A673 (cell line): ENCODE measurements around the gene BARX2. TPM values are rescaled to one million over a fixed set of nuclear protein-coding genes. Genes with fewer than 3 reads are reported as not detected.

ENCODE experiments used
- BruUV-seq: library from RNA; stranded (reverse); fragments of 400-500 nt; replicated peaks from 2 replicates; lab custom pipeline; 2021; lab: Mats Ljungman, UMichigan
- CTCF ChIA-PET: fragments of 300-600 bp; sonication (Branson Sonifier 250); formaldehyde crosslinking; loops from one replicate; lab custom pipeline; 2022; ENCODE audit warnings: antibody characterized with exemption; lab: Charles Lee
- POLR2A ChIA-PET: fragments of 300-600 bp; sonication (Branson Sonifier 250); formaldehyde crosslinking; loops from one replicate; lab custom pipeline; 2022; ENCODE audit warnings: antibody characterized with exemption; ENCODE audit not compliant: low non-redundant PET; lab: Charles Lee
- DNase-seq: peaks from one replicate; pipeline ENCODE4 v3.0.0-alpha.2; 2015; ENCODE audit warnings: low spot score
- H3K27ac ChIP-seq: fragments of 200-600 bp; sonication (generic); 2 replicates; pipeline ENCODE4 v1.5.1; 2016; ENCODE audit warnings: mixed run types, low read depth, mild to moderate bottlenecking, mixed read lengths, antibody characterized with exemption, low read length; ENCODE audit not compliant: poor library complexity, severe bottlenecking
- H3K27me3 ChIP-seq: fragments of 200-600 bp; sonication (generic); replicated peaks from 2 replicates; pipeline ENCODE4 v1.6.1; 2017; ENCODE audit warnings: mixed run types, low read depth, mild to moderate bottlenecking, mixed read lengths, antibody characterized with exemption, low read length; ENCODE audit not compliant: insufficient read depth, poor library complexity
- H3K36me3 ChIP-seq: fragments of 200-600 bp; sonication (generic); 2 replicates; pipeline ENCODE4 v1.6.1; 2016; ENCODE audit warnings: mixed run types, mild to moderate bottlenecking, mixed read lengths, antibody characterized with exemption, low read length; ENCODE audit not compliant: insufficient read depth, poor library complexity, severe bottlenecking
- H3K4me1 ChIP-seq: fragments of 200-600 bp; sonication (generic); 2 replicates; pipeline ENCODE4 v1.6.1; 2017; ENCODE audit warnings: mixed run types, mild to moderate bottlenecking, mixed read lengths, antibody characterized with exemption, low read length; ENCODE audit not compliant: insufficient read depth, poor library complexity, severe bottlenecking
- H3K4me3 ChIP-seq: fragments of 200-600 bp; sonication (generic); 2 replicates; pipeline ENCODE4 v1.5.1; 2016; ENCODE audit warnings: low read depth, mixed run types, mild to moderate bottlenecking, mixed read lengths, low read length; ENCODE audit not compliant: poor library complexity, severe bottlenecking
- H3K9me3 ChIP-seq: fragments of 200-600 bp; sonication (generic); 2 replicates; pipeline ENCODE4 v1.6.1; 2016; ENCODE audit warnings: mixed run types, low read depth, mild to moderate bottlenecking, mixed read lengths, antibody characterized with exemption, low read length; ENCODE audit not compliant: poor library complexity, severe bottlenecking
- EZH2 ChIP-seq: fragments of 200-600 bp; sonication (generic); IDR thresholded peaks from 2 replicates; pipeline ENCODE4 v1.6.1; 2017; ENCODE audit warnings: borderline replicate concordance, low read depth, mild to moderate bottlenecking, mixed read lengths, antibody characterized with exemption, low read length; ENCODE audit not compliant: poor library complexity, severe bottlenecking
- intact Hi-C: fragments of 100-400 bp; cut with micrococcal nuclease; formaldehyde crosslinking; loops from one replicate; pipeline ENCODE4 v1.10.0; 2022; ENCODE audit not compliant: unreplicated experiment
- total RNA-seq: library from RNA; stranded (reverse); gene quantifications from 2 replicates; pipeline ENCODE4 v1.2.3, GENCODE V29; 2021
- TF ChIP-seq, protein P1 (sequence below): fragments of 300-800, 200-600 bp; sonication (generic); conservative IDR thresholded peaks from 2 replicates; pipeline ENCODE4 v1.5.1; 2017; ENCODE audit warnings: low read depth, mild to moderate bottlenecking, antibody characterized with exemption, low read length, moderate library complexity, mixed read lengths

The BARX2 gene
- total RNA-seq, 1 experiment from 2014 or later, result 36.4 TPM

DNA sequence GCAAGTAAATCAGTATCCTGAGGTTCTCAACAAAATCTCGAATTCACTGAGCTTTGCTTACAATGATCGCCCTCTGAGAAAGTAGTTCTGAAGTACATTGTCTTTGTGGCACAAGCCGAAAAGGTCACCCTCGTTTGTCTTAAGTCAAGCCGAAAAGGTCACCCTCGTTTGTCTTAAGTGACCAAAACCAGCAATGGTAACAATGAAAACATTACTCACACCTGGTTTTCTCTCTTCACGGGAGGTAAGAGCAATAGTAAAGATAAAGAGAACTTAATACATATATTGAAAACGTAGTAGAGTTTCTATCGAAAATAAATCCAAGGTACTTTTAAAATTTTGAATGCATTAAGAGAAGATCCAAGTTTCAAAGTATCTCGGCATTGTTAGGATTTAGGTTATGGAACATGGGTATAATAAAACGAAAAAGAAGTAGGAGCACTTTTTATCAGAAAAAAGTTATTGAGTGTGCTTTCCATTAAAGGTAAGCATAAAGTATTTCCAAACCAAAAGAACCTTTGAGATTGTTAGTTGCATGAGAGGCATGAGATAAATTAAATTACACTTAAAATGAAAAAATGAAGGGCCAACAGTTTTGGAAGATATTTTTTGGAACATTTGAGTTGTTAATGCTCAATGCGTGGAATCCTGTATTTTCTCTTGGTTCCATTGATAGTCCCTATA, 1.2 kb downstream of the BARX2 start:
- no peak for DNase-seq
- Histone ChIP-seq H3K27me3 (no peaks in the 10 kb centered on the region), H3K36me3 (no peaks in the 10 kb centered on the region), H3K4me1 (peaks cover 49% of the 10 kb centered on the region), H3K4me3 (peak overlapping the region; percentile 74), H3K27ac (peak overlapping the region; percentile 95), H3K9me3 (no peaks in the 10 kb centered on the region)
- BruUV-seq, result TSS peak; percentile 33
- CTCF ChIA-PET, result interaction anchor here (1.2 to 1.9 kb wide), 4 partner anchors 84 to 374 kb away, joined by 3 to 18 read pairs (median 10); no protein-coding TSS in a partner anchor
- intact Hi-C loops, result loop anchor here (1.0 kb wide), 1 partner anchor 320 kb away; no protein-coding TSS in a partner anchor
- POLR2A ChIA-PET, result interaction anchor here (0.6 kb wide), 1 partner anchor 96 kb away, joined by 5 read pairs; no protein-coding TSS in a partner anchor
- TF ChIP-seq, protein P1, sequence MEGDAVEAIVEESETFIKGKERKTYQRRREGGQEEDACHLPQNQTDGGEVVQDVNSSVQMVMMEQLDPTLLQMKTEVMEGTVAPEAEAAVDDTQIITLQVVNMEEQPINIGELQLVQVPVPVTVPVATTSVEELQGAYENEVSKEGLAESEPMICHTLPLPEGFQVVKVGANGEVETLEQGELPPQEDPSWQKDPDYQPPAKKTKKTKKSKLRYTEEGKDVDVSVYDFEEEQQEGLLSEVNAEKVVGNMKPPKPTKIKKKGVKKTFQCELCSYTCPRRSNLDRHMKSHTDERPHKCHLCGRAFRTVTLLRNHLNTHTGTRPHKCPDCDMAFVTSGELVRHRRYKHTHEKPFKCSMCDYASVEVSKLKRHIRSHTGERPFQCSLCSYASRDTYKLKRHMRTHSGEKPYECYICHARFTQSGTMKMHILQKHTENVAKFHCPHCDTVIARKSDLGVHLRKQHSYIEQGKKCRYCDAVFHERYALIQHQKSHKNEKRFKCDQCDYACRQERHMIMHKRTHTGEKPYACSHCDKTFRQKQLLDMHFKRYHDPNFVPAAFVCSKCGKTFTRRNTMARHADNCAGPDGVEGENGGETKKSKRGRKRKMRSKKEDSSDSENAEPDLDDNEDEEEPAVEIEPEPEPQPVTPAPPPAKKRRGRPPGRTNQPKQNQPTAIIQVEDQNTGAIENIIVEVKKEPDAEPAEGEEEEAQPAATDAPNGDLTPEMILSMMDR, result no peak
- TF ChIP-seq EZH2, result no peak

DNA sequence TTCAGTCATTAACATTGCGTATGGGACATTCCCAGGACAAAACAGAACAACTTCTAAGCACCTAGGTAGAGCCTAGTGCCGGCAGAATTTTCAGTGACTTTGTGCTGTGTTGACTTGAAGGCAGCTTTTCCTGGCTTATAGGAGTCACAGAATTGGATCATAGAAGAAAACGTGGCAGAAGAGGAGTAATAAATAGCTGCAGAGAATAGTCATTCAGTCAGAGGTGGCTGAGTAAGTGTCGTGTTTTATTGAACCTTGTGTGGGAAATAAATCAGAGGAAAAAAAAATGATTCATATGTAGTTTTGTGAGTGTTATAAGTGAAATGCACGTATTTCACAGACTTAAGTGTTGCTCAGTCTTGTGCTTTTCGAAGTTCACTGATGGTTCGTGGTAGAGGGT, 2.1 kb downstream of the BARX2 start:
- intact Hi-C loops, result no loop called here

DNA sequence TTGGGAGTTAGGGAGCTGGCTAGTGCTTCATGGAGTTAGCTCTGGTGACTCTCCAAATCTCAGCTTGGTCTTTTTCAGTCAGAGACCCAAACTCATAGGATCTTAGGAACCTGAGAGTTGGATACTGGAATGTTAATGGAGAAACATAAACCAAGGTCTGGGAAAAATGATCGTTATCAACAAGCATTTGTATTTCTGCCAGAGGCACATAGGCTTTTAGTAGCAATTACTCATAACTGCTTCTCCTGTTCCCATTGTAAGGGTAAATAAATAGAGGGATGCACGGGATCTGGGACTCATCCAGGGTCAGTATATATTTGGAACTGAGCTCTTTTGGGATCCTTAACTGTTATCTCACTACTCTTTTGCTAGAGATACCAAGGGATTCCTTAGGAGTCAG, 4.8 kb downstream of the BARX2 start:
- ChIA-PET POLR2A (no interaction called here), CTCF (no interaction called here)
- no peaks in the 10 kb centered on the region for H3K27me3 ChIP-seq
- no peak overlapping the region for H3K4me3 ChIP-seq
- intact Hi-C loops, result no loop called here
- H3K9me3 ChIP-seq, result no peaks in the 10 kb centered on the region
- H3K36me3 ChIP-seq, result no peaks in the 10 kb centered on the region
- H3K27ac ChIP-seq, result no peak overlapping the region
- peaks cover 53% of the 10 kb centered on the region for H3K4me1 ChIP-seq
- no TSS peak for BruUV-seq
- no peak for DNase-seq
- no peak for TF ChIP-seq EZH2
- TF ChIP-seq, protein P1, result no peak

More for the DNA sequence above, 2.1 kb downstream of the BARX2 start:
- no peak for DNase-seq
- Histone ChIP-seq H3K4me3 (peak overlapping the region; percentile 74), H3K4me1 (peaks cover 46% of the 10 kb centered on the region), H3K9me3 (no peaks in the 10 kb centered on the region), H3K36me3 (no peaks in the 10 kb centered on the region), H3K27me3 (no peaks in the 10 kb centered on the region), H3K27ac (peak overlapping the region; percentile 95)
- TF ChIP-seq EZH2, result no peak
- TF ChIP-seq, protein P1, result no peak
- no TSS peak for BruUV-seq
- POLR2A ChIA-PET, result no interaction called here
- CTCF ChIA-PET, result no interaction called here
